Ovary (tissue), 3 donors: Measurements from ENCODE around the gene SLC6A6.

Experiments
- CTCF ChIP-seq, 3 donors: fragments of 450-650 bp in 2 of 3; fragments of 200-600 bp in 1 of 3; IDR thresholded peaks; one replicate each; pipeline versions ENCODE4 v1.5.1 to v1.8.0; 2016 to 2022; ENCODE audit warnings: antibody characterized with exemption in 3 of 3, mild to moderate bottlenecking in 1 of 3
- EP300 ChIP-seq: sonication (generic); formaldehyde crosslinking; IDR thresholded peaks from one replicate; pipeline ENCODE4 v1.6.1; 2017; ENCODE audit warnings: antibody characterized with exemption
- POLR2A ChIP-seq: fragments of 450-650 bp; IDR thresholded peaks from one replicate; pipeline ENCODE4 v1.6.1; 2017; ENCODE audit warnings: antibody characterized with exemption, mild to moderate bottlenecking, moderate library complexity
- donor health status: DM: no; HTN: no; CAD: no.

- no peak for TF ChIP-seq CTCF (IDR thresholded peaks at IDR 0.05)
- TF ChIP-seq EP300, result no peak
- no peak for TF ChIP-seq POLR2A
Measured at GRCh38 chr3:14477311-14477935, 75.0 kb downstream of the SLC6A6 start.
